H1 (cell line): ENCODE data around the gene CHI3L1. TPM values are rescaled to one million over a fixed set of nuclear protein-coding genes. Genes with fewer than 3 reads are reported as not detected.
A peak's percentile ranks its signal among the peaks of the same experiment; 100 is the strongest.

Experiments used
- CTCF ChIA-PET: fragments of 300-600 bp; sonication (Branson Sonifier 250); formaldehyde crosslinking; loops from one replicate; lab custom pipeline; 2021; ENCODE audit not compliant: partially characterized antibody; lab: Charles Lee
- POLR2A ChIA-PET: fragments of 300-600 bp; sonication (Branson Sonifier 250); formaldehyde crosslinking; loops from one replicate; lab custom pipeline; 2021; ENCODE audit warnings: inconsistent platforms; ENCODE audit not compliant: partially characterized antibody; lab: Charles Lee
- DNase-seq, 2 experiments: peaks; one replicate each; pipeline versions ENCODE4 v3.0.0 to v3.0.0-alpha.2; 2010 to 2022; ENCODE audit warnings: low spot score in 2 of 2, low read depth in 1 of 2, mixed read lengths in 1 of 2
- FAIRE-seq: peaks from 2 replicates; lab custom pipeline; 2011; peaks lifted over from hg19 to GRCh38; lab: Jason Lieb, UNC
- H2AFZ ChIP-seq: 2 replicates; pipeline ENCODE4 v1.8.1; 2012; ENCODE audit warnings: low read length, inconsistent platforms
- H2AK5ac ChIP-seq: 2 replicates; pipeline ENCODE4 v1.6.1; 2013; ENCODE audit warnings: low read depth, low read length
- H2BK120ac ChIP-seq: replicated peaks from 2 replicates; pipeline ENCODE3; 2013; ENCODE audit warnings: low read depth, low read length, inconsistent platforms
- H2BK12ac ChIP-seq: 2 replicates; pipeline ENCODE4 v1.6.1; 2013; ENCODE audit warnings: low read depth, low read length
- H2BK15ac ChIP-seq: 2 replicates; pipeline ENCODE4 v1.6.1; 2013; ENCODE audit warnings: low read length
- H2BK20ac ChIP-seq: 2 replicates; pipeline ENCODE4 v1.6.1; 2013; ENCODE audit warnings: low read length
- H2BK5ac ChIP-seq: 2 replicates; pipeline ENCODE4 v1.6.1; 2013; ENCODE audit warnings: low read depth, low read length
- H3K14ac ChIP-seq: 2 replicates; pipeline ENCODE4 v1.6.1; 2013; ENCODE audit warnings: inconsistent platforms; ENCODE audit not compliant: insufficient read length
- H3K18ac ChIP-seq: 2 replicates; pipeline ENCODE4 v1.6.1; 2013; ENCODE audit warnings: low read length; ENCODE audit errors: extremely low read depth
- H3K23ac ChIP-seq: 2 replicates; pipeline ENCODE4 v1.6.1; 2013; ENCODE audit warnings: inconsistent platforms; ENCODE audit not compliant: insufficient read length
- H3K23me2 ChIP-seq: 2 replicates; pipeline ENCODE4 v1.6.1; 2013; ENCODE audit warnings: low read depth, low read length
- H3K27ac ChIP-seq: 2 replicates; pipeline ENCODE4 v1.6.1; 2011; ENCODE audit warnings: low read depth, low read length, inconsistent platforms
- H3K27me3 ChIP-seq, 4 experiments: replicated peaks in 1 of 4; 1 replicate in 1 of 4; 2 replicates in 3 of 4; pipeline versions ENCODE4 v1.6.1 to v1.8.1; 2011 to 2013; ENCODE audit warnings: low read length in 3 of 4, mild to moderate bottlenecking in 3 of 4, inconsistent platforms in 2 of 4, mixed read lengths in 2 of 4, moderate library complexity in 1 of 4; ENCODE audit not compliant: control insufficient read depth in 3 of 4, insufficient read depth in 3 of 4; ENCODE audit errors: extremely low read depth in 1 of 4
- H3K36me3 ChIP-seq, 4 experiments: 2 replicates each; pipeline versions ENCODE4 v1.6.1 to v1.8.1; 2011 to 2013; ENCODE audit warnings: mild to moderate bottlenecking in 4 of 4, low read length in 3 of 4, moderate library complexity in 2 of 4, control low read depth in 1 of 4, inconsistent platforms in 1 of 4; ENCODE audit not compliant: insufficient read depth in 4 of 4, control insufficient read depth in 2 of 4
- H3K4ac ChIP-seq: replicated peaks from 2 replicates; pipeline ENCODE3; 2013; ENCODE audit warnings: low read length, low read depth, mixed read lengths, inconsistent platforms; ENCODE audit not compliant: insufficient read length
- H3K4me1 ChIP-seq, 4 experiments: replicated peaks in 1 of 4; 1 replicate in 1 of 4; 2 replicates in 3 of 4; pipeline versions ENCODE4 v1.6.1 to v1.8.1; 2011 to 2013; ENCODE audit warnings: low read length in 3 of 4, inconsistent platforms in 2 of 4, mixed read lengths in 1 of 4; ENCODE audit not compliant: insufficient read depth in 4 of 4, control insufficient read depth in 3 of 4
- H3K4me2 ChIP-seq, 2 experiments: 2 replicates each; pipeline versions ENCODE4 v1.6.1 to v1.8.1; 2011 to 2013; ENCODE audit warnings: low read depth in 2 of 2, low read length in 2 of 2, control low read depth in 1 of 2, inconsistent platforms in 1 of 2, mild to moderate bottlenecking in 1 of 2; ENCODE audit not compliant: insufficient read depth in 1 of 2
- H3K4me3 ChIP-seq, 4 experiments: fragments of 200-600, 300-600 bp in 1 of 4; sonication (generic), shearing (Covaris generic), sonication (Bioruptor Twin) in 1 of 4; 2 replicates each; pipeline versions ENCODE4 v1.5.1 to v1.8.1; 2011 to 2016; ENCODE audit warnings: low read length in 4 of 4, low read depth in 3 of 4, control low read depth in 2 of 4, inconsistent platforms in 2 of 4, mild to moderate bottlenecking in 2 of 4, mixed read lengths in 1 of 4, moderate library complexity in 1 of 4; ENCODE audit not compliant: insufficient read depth in 2 of 4; ENCODE audit errors: extremely low read depth in 1 of 4
- H3K56ac ChIP-seq: replicated peaks from 2 replicates; pipeline ENCODE3; 2013; ENCODE audit warnings: low read depth, mild to moderate bottlenecking, mixed read lengths, low read length, inconsistent platforms; ENCODE audit not compliant: insufficient read length
- H3K79me1 ChIP-seq: 2 replicates; pipeline ENCODE4 v1.6.1; 2013; ENCODE audit warnings: low read depth, low read length, control low read depth
- H3K79me2 ChIP-seq, 2 experiments: 2 replicates each; pipeline versions ENCODE4 v1.6.1 to v1.8.1; 2012 to 2013; ENCODE audit warnings: low read length in 2 of 2, mild to moderate bottlenecking in 2 of 2, inconsistent platforms in 1 of 2; ENCODE audit not compliant: insufficient read depth in 2 of 2, control insufficient read depth in 1 of 2
- H3K9ac ChIP-seq, 4 experiments: replicated peaks in 1 of 4; 1 replicate in 1 of 4; 2 replicates in 3 of 4; pipeline versions ENCODE4 v1.6.1 to v1.8.1; 2011 to 2013; ENCODE audit warnings: low read depth in 3 of 4, low read length in 3 of 4, control low read depth in 2 of 4, mild to moderate bottlenecking in 2 of 4, moderate library complexity in 2 of 4, inconsistent platforms in 1 of 4; ENCODE audit errors: extremely low read depth in 1 of 4
- H3K9me3 ChIP-seq, 2 experiments: 2 replicates each; pipeline versions ENCODE4 v1.6.1 to v1.8.1; 2012 to 2013; ENCODE audit warnings: mild to moderate bottlenecking in 2 of 2, moderate library complexity in 2 of 2, control low read depth in 1 of 2, inconsistent platforms in 1 of 2, low read depth in 1 of 2, low read length in 1 of 2, mixed read lengths in 1 of 2; ENCODE audit not compliant: insufficient read depth in 2 of 2
- H4K20me1 ChIP-seq, 2 experiments: replicated peaks in 1 of 2; 2 replicates each; pipeline versions ENCODE3 to v1.8.1; 2011 to 2013; ENCODE audit warnings: inconsistent platforms in 2 of 2, low read length in 2 of 2, mild to moderate bottlenecking in 1 of 2; ENCODE audit not compliant: insufficient read depth in 2 of 2, control insufficient read depth in 1 of 2
- H4K5ac ChIP-seq: 2 replicates; pipeline ENCODE4 v1.6.1; 2013; ENCODE audit warnings: low read length, low read depth, mixed read lengths, inconsistent platforms; ENCODE audit not compliant: insufficient read length
- H4K8ac ChIP-seq: 2 replicates; pipeline ENCODE4 v1.8.0; 2013; ENCODE audit warnings: mild to moderate bottlenecking, moderate library complexity, low read length, inconsistent platforms; ENCODE audit not compliant: insufficient read depth; ENCODE audit errors: extremely low read depth
- H4K91ac ChIP-seq: replicated peaks from 2 replicates; pipeline ENCODE3; 2013; ENCODE audit warnings: low read length, mixed read lengths, inconsistent platforms; ENCODE audit not compliant: insufficient read length
- WGBS, 2 experiments: shearing (Covaris generic) in 1 of 2; methylation state at CpG; one replicate each; pipeline versions ENCODE4 v1.1.6 to v1.1.7; 2013 to 2015; ENCODE audit warnings: low lambda C conversion rate in 2 of 2, mixed read lengths in 2 of 2, inconsistent platforms in 1 of 2, low coverage in 1 of 2, missing lambda C conversion rate in 1 of 2; ENCODE audit not compliant: insufficient replicate concordance in 2 of 2, insufficient coverage in 1 of 2, insufficient read length in 1 of 2; ENCODE audit errors: extremely low coverage in 1 of 2, missing lambda C conversion rate in 1 of 2; 5-methylcytosine and 5-hydroxymethylcytosine counted together
- polyA plus RNA-seq, 7 experiments: library from polyadenylated mRNA; depleted of rRNA in 3 of 7; stranded (reverse) in 5 of 7; unstranded in 2 of 7; fragments of >200 nt in 5 of 7; fragments of 200-250 nt in 2 of 7; gene quantifications; 1 replicate in 5 of 7; 2 replicates in 1 of 7; 4 replicates in 1 of 7; pipeline versions ENCODE4 v1.2.1 to v1.2.3, GENCODE V29; 2011 to 2013; ENCODE audit warnings: missing spikeins in 2 of 7, mixed read lengths in 2 of 7
- total RNA-seq: library from RNA; stranded (reverse); fragmentation: NEBNext Ultra II Directional; extraction: Animal tissue kit (Norgen Biotek cat#: 25700); gene quantifications from 2 replicates; pipeline ENCODE4 v1.2.1, GENCODE V29; 2021

CHI3L1 gene
- total and polyA plus RNA-seq, 2 of the 8 experiments (the other 6 are each of a cell fraction or from before 2014, with no cell fraction given), result 1.0 TPM; not detected in 1

GRCh38 chr1:203165101-203165799, 21.3 kb downstream of the CHI3L1 start:
- H4K91ac ChIP-seq, result no peak overlapping the region
- H3K4me3 ChIP-seq, result no peak overlapping the region
- H4K5ac ChIP-seq, result no peak overlapping the region
- no peak overlapping the region for H3K14ac ChIP-seq
- H2AFZ ChIP-seq, result no peak overlapping the region
- no peaks in the 10 kb centered on the region for H3K27me3 ChIP-seq
- no peaks in the 10 kb centered on the region for H3K36me3 ChIP-seq
- H2BK120ac ChIP-seq, result no peak overlapping the region
- H2BK15ac ChIP-seq, result no peak overlapping the region
- no peaks in the 10 kb centered on the region for H4K20me1 ChIP-seq
- WGBS, 2 experiments, result 95% methylated on average over 24 of the region's 28 CpGs; no CpG with 5 or more reads in 1 of the 2 experiments
- no peak overlapping the region for H2BK5ac ChIP-seq
- H3K56ac ChIP-seq, result no peak overlapping the region
- H3K23me2 ChIP-seq, result no peaks in the 10 kb centered on the region
- ChIA-PET POLR2A (no interaction called here), CTCF (interaction anchor here (0.9 to 16.8 kb wide), 10 partner anchors 11 to 131 kb away, joined by 3 to 511 read pairs (median 8); partner anchors contain the start of gene ADORA1)
- no peak overlapping the region for H3K9ac ChIP-seq
- no peaks in the 10 kb centered on the region; a peak in 1 of 7 replicates for H3K4me1 ChIP-seq
- no peak overlapping the region for H3K27ac ChIP-seq
- no peak overlapping the region for H4K8ac ChIP-seq
- H2AK5ac ChIP-seq, result no peak overlapping the region
- H2BK20ac ChIP-seq, result no peak overlapping the region
- DNase-seq (no peak), FAIRE-seq (no peak)
- no peaks in the 10 kb centered on the region for H3K9me3 ChIP-seq
- peak overlapping the region; percentile 50; the same call in 1 of the 2 replicates for H2BK12ac ChIP-seq
- H3K18ac ChIP-seq, result no peak overlapping the region
- H3K79me1 ChIP-seq, result no peaks in the 10 kb centered on the region
- no peak overlapping the region for H3K4me2 ChIP-seq
- H3K79me2 ChIP-seq, result no peaks in the 10 kb centered on the region
- H3K4ac ChIP-seq, result no peak overlapping the region
- H3K23ac ChIP-seq, result no peak overlapping the region
